GM18507 (cell line): ENCODE data around the gene MYBL2.
A peak's percentile ranks its signal among the peaks of the same experiment; 100 is the strongest.
"Not testable (repeated sequence)": the region's sequence is repeated elsewhere in the genome, so short reads cannot be mapped to it uniquely, and the experiment has no call there.

Experiments used
- DNase-seq: peaks from one replicate; pipeline ENCODE4 v3.0.0; 2011; ENCODE audit warnings: low read depth; ENCODE audit not compliant: insufficient read length; ENCODE audit errors: extremely low spot score
- FAIRE-seq: peaks from 2 replicates; lab custom pipeline; 2011; peaks lifted over from hg19 to GRCh38; lab: Jason Lieb, UNC

The MYBL2 gene

DNA sequence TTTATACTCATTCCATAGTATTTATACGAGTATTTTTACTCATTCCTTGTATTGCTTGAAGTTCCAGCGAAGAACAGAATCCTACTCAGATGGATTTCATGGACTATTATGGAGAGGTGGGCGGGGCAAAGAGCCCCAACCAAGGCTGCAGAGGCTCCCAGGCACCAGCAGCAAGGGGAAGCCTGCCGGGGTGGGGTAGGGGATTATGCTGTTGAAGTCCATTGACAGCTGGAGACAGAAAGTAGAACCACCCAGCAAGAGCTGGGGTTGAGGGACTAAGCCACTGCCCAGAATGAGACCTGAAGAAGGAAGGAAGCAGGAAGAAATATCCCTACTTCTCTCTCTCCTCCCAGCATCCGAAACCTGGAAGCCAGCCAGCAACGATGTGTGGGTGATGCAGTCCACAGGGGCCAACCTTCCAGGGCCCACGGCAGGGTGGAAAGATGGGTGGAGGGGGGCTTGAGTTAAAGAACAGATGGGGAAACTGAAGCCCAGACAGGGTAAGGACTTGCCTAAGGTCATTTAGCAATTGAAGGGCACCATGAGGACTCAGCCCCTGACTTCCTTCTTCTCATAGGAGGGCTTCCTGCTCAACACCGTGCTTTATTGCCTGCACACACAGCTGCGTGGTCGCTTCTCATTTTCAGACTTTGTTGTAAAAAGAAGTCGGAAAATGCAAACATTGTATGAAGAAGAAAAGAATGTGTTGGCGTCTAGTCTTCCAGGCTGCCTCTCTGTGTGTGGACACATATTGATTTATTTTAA, 78.2 kb downstream of the MYBL2 start:
- FAIRE-seq (no peak), DNase-seq (no peak)

GRCh38 chr20:43746344-43747137, 79.6 kb downstream of the MYBL2 start:
- FAIRE-seq (no peak), DNase-seq (no peak)

GRCh38 chr20:43748274-43748673, 81.4 kb downstream of the MYBL2 start:
- no peak for DNase-seq

DNA sequence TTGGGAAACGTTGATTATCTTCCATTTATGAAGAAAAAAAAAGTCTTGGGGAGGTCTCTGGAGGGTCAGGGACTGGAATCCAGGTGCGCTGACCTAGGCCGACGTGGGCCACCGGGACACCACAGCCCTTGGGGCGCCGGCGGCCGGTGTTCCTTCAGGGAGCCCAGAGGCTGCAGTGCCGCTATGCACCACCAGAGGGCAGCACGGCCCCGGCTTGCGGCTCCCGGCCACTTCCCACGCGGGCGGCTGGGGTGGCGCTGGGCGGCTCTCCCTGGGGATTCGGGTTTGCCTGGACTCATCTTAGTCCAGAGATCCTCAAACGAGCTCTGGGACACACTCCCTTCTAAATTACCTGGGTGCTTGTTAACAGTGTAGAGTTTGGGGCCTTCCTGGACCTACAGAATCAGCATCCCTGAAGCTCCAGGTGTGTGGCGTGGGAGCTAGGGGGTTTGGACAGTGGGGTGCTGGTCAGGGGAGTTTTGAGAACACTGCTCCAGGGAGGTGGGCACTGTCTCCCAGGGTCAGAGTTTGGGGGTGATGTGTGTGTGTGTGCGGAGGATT, 82.9 kb downstream of the MYBL2 start:
- DNase-seq (peak; percentile 73), FAIRE-seq (peak; percentile 54)

More at GRCh38 chr20:43748274-43748673, 81.4 kb downstream of the MYBL2 start:
- FAIRE-seq: no peak

- DNase-seq (no peak), FAIRE-seq (no peak)
These were observed 83.9 kb downstream of the MYBL2 start for GRCh38 chr20:43750774-43751166.

DNA sequence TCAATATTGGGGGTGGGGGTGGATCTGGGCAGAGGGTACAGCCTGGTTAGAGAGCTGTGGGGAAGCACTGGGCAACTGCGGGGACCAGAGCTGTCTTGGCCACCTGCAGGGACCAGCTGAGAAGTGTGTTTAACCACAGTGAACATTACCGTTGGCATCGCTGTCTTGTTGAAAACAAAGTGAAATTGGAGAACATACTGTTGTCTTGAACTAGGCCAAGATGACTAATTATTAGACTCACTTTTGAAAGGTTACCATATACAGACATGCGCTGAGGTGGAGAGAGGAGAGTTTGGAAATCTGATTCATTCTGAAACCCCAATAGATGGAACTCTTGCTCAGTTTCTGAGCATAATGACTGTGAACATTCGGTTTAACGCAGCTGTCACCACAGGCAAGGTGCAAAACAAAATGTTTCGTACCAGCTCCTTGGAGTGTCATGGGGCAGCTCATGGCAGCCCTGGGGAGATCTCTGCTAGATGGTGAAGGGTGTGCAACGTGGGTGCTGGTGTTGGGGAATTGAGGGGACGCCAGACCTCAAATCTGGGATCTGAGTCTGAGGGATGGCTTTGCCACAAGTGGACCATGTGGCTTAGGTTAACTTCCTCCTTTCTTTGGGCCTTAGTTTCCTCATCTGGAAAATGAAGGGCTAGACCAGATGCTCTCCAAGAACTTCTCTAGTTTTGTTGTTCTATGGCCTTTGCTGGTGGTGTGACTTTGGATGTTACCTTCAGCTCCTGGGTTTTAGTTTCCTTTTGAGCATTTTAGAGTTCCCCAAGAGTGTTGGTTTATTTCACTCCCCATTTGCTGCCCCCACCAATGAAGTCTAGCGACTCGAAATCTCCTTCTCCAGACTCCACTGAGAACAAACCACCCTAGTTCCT, 84.5 kb downstream of the MYBL2 start:
- FAIRE-seq: peak; percentile 97
- DNase-seq: peak; percentile 76

DNA sequence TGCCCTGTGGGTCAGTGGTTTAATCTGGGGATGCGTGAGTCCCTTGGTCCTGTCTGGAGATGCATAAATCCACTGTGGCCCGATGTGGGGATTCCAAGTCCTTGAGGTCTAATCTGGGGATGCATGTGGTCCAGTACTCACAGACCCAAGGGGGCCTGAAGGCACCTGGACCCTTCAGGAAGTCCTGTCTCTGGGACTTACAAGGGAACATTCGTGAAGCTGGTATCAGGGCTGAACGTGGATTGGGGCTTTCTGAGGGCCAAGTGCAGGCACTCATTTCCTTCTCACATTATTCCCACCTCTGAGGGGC, 85.1 kb downstream of the MYBL2 start:
- no peak for DNase-seq
- FAIRE-seq: no peak

- FAIRE-seq (peak; percentile 97), DNase-seq (peak; percentile 62)
These were observed 85.8 kb downstream of the MYBL2 start for GRCh38 chr20:43752561-43753301.

DNA sequence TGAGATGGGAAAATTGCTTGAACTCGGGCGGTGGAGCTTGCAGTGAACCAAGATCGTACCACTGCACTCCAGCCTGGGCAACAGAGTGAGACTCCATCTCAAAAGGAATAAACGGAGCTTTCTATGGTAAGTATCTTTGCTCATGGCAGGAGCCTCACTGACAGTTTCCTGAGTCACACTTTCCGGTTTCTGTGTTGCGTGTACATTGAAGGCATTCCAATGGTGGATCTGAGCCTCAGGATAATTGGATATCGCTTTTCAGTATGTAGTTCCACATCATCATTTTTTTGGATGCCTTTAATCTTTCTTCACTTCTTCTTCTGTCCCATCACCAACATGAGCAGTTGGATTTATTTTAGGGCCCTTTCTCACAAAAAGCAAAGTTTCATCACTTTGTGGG, 88.5 kb downstream of the MYBL2 start:
- DNase-seq: no peak
- FAIRE-seq: no peak

- FAIRE-seq (no peak), DNase-seq (no peak)
These were observed 88.9 kb downstream of the MYBL2 start for GRCh38 chr20:43755851-43756250.

GRCh38 chr20:43757888-43758287, 91.0 kb downstream of the MYBL2 start:
- not testable (repeated sequence) for FAIRE-seq, DNase-seq

DNA sequence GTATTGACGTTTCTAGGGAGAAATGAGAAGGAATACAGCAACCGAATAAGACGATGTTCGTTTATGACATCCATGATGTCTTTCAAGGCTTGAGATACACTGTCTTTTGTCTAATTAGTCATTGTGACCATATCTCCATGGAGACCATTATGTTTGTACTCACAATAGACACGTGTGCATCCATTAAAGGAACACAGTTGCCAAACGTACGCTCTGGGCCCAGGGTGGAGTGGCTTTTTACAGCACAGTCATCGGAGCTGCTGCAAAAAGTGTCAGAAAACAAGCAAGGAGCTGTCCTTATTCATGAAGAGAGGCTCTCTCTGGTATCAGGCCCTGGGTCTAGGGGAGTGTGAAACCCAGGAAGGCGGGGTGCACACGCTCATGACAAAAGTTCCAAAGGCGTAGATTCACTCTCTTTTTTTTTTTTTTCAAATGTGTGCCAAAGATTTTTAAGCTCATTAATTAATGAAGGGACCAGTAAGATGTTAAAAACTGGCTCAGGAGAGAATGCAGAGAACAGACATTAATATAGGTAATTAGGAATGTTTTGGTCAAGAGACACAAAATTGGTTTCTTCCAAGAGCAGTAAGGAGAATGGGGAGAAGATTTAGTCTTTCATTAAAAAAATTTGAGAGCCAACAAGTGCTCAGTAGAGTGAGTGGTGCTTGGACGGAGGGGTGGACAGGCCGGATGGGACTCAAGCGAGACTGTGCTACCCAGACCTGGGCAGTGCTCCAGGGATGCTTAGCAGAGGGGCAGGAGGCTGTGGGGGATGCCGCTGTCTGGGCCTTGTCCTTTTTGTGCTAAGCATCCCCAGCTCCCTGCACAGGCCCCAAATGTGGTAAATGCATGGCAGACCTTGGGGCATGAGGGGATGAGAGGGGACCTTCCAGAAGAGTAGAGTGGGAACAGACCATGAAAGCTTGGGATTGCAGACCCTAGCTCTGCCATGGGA, 94.7 kb downstream of the MYBL2 start:
- FAIRE-seq (no peak), DNase-seq (no peak)

- DNase-seq (no peak), FAIRE-seq (no peak)
These were observed 96.0 kb downstream of the MYBL2 start for GRCh38 chr20:43762911-43763310.

DNA sequence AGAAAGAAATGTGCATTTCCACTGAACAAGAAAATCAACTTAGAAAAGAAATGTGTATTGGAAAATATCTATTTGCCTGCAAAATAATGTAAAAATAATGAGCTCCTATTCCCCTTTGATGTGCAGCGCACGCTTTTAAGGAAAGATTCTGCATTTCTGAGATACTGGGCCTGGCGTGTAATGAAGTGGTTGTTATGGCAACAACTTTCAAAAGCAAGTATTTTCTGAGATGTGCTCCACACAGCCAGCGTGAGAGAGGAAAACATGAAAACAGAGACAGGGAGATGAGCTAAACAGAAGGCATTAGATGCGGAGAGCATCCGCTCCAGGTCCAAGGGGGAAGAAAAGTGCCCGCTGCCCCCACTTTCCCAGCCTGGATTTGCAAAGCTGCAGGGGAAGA, 99.0 kb downstream of the MYBL2 start:
- DNase-seq: no peak
- FAIRE-seq: no peak
